Stimulated activated CD4-positive, alpha-beta T cell treated with anti-CD3 and anti-CD28 coated beads, Interleukin-1b, Interleukin-23, amount 100 ng/mL, for 1 hour (primary cell): Measurements from ENCODE around the gene MAP3K14.
"Not testable (repeated sequence)": the region's sequence is repeated elsewhere in the genome, so short reads cannot be mapped to it uniquely, and the experiment has no call there.

ENCODE experiments used
- DNase-seq, 2 donors: peaks; one replicate each; pipeline ENCODE4 v3.0.0-alpha.2; 2020; ENCODE audit warnings: low read depth in 2 of 2

MAP3K14 gene

GRCh38 chr17:45316434-45317110, at the start of gene MAP3K14:
TSS of gene MAP3K14 (minus strand) at chr17:45317020. CDS start at chr17:45290745, 26,275 bp downstream.
- DNase-seq = peak in 1 of 2 donors; percentile 29

GRCh38 chr17:45366049-45366448, 49.2 kb upstream of the MAP3K14 start:
- DNase-seq = no peak

GRCh38 chr17:45364531-45365390, 47.9 kb upstream of the MAP3K14 start:
- DNase-seq = no peak

- no peak for DNase-seq
These were observed 46.7 kb upstream of the MAP3K14 start for GRCh38 chr17:45363498-45363897.

- no peak for DNase-seq
These were observed 45.2 kb upstream of the MAP3K14 start for GRCh38 chr17:45361976-45362375.

GRCh38 chr17:45361451-45361850, 44.6 kb upstream of the MAP3K14 start:
- DNase-seq = no peak

GRCh38 chr17:45357364-45357997, 40.7 kb upstream of the MAP3K14 start:
- DNase-seq = no peak

GRCh38 chr17:45355087-45355486, 38.3 kb upstream of the MAP3K14 start:
- DNase-seq = no peak

GRCh38 chr17:45353043-45353442, 36.2 kb upstream of the MAP3K14 start:
- DNase-seq = no peak

GRCh38 chr17:45351831-45352230, 35.0 kb upstream of the MAP3K14 start:
- no peak for DNase-seq

GRCh38 chr17:45347444-45347843, 30.6 kb upstream of the MAP3K14 start:
- no peak for DNase-seq

- DNase-seq = no peak
These were observed 29.6 kb upstream of the MAP3K14 start for GRCh38 chr17:45346216-45347015.

- no peak for DNase-seq
These were observed 28.9 kb upstream of the MAP3K14 start for GRCh38 chr17:45345554-45346215.

GRCh38 chr17:45345246-45345553, 28.4 kb upstream of the MAP3K14 start:
- DNase-seq = no peak

GRCh38 chr17:45343967-45344664, 27.3 kb upstream of the MAP3K14 start:
- not testable (repeated sequence) for DNase-seq

GRCh38 chr17:45342871-45343526, 26.2 kb upstream of the MAP3K14 start:
- DNase-seq = no peak

- no peak for DNase-seq
These were observed 25.5 kb upstream of the MAP3K14 start for GRCh38 chr17:45342306-45342705.

- no peak for DNase-seq
These were observed 24.8 kb upstream of the MAP3K14 start for GRCh38 chr17:45341533-45342158.
